HFF-Myc (cell line): ENCODE results near the gene LANCL3.

Experiments
- DNase-seq: peaks from one replicate; pipeline ENCODE4 v3.0.0-alpha.2; 2011; ENCODE audit warnings: low read depth; ENCODE audit errors: extremely low read depth
- H3K4me3 ChIP-seq: replicated peaks from 2 replicates; pipeline ENCODE4 v1.5.1; 2011; ENCODE audit warnings: low read depth, mild to moderate bottlenecking, control low read depth, low read length
- TF ChIP-seq, protein P1 (sequence below): IDR thresholded peaks from 2 replicates; pipeline ENCODE4 v1.5.1; 2012; ENCODE audit warnings: mild to moderate bottlenecking, low read depth, low read length, control low read depth; ENCODE audit errors: missing control alignments

The LANCL3 gene

DNA sequence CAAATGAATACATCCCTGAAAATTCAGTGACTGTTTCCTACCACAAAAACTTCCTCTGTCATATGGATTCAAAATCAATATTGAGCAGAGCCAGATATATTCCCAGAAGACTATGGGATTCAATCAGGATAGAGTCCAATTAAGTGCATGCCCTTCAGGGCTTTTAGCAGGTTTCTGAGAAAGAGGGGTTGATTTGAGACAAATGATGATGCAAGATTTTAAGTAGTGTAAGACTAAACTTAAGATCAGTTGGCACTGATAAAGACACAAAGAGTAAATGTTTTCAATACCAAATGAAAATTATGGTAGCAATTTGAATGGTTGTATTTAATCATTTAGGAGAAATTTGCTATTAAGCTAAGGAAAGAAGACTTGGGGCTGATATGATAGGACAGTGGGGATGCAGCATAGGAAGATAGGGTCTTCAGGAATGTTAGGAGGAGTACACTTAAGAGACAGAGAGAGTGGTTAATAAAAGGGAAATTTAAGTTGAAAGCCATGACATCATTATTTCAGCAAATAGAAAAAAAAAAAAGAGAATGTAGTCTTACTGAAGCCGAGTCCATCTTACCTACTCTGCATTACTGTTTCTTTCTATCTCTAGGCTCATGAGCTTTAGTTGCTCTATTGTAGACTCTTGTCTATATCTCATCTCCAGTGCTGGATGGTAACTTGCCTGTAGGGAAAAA, 82.1 kb downstream of the LANCL3 start:
- H3K4me3 ChIP-seq = no peak overlapping the region
- DNase-seq = no peak
- TF ChIP-seq, protein P1, sequence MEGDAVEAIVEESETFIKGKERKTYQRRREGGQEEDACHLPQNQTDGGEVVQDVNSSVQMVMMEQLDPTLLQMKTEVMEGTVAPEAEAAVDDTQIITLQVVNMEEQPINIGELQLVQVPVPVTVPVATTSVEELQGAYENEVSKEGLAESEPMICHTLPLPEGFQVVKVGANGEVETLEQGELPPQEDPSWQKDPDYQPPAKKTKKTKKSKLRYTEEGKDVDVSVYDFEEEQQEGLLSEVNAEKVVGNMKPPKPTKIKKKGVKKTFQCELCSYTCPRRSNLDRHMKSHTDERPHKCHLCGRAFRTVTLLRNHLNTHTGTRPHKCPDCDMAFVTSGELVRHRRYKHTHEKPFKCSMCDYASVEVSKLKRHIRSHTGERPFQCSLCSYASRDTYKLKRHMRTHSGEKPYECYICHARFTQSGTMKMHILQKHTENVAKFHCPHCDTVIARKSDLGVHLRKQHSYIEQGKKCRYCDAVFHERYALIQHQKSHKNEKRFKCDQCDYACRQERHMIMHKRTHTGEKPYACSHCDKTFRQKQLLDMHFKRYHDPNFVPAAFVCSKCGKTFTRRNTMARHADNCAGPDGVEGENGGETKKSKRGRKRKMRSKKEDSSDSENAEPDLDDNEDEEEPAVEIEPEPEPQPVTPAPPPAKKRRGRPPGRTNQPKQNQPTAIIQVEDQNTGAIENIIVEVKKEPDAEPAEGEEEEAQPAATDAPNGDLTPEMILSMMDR = no peak

DNA sequence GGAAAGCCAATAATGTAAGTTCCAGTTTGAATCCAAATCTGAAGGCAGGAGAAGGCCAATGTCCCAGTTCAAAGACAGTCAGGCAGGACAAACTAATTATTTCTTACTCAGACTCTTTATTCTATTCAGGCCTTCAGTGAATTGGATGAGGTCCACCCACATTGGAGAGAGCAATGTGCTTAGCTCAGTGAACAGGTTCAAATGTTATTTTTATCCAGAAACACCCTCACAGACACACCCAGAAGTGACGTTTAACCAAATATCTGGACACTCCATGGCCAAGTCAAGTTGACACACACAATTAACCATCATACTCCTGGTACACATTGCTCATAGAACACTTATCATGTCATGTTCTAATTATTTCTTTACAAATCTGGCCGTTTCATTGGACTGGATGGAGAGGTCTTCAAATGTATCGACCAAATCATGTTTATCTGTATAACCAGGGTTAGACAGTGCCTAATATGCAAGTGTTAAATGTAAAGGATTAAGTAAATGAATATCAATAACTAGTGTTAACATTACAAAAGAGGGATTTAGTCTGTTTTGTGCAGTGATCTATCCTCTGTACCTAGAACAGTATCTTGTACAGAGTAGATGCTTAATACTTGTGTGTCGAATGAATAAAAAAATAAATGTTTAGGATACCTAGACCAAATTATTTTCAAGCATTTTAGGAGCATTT, 87.0 kb downstream of the LANCL3 start:
- H3K4me3 ChIP-seq = no peak overlapping the region
- TF ChIP-seq, protein P1 = no peak
- DNase-seq = no peak

DNA sequence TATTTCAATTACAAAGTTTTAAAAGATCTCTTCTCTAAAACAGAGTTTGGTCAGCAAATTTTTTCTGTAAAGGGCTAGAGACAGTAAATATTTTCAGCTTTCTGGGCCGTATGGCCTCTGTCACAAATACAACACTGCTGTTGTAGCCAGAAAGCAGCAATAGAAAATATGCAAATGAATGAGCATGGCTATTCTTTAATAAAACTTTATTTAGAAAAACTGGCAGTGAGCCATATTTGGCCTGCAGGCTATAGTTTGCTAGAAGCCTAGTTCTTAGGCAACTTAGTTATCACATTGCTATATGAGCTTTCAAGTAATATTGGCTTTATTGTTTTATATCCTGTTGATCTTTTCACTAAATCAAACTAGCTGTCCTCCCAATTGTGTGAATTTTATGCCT, 87.6 kb downstream of the LANCL3 start:
- TF ChIP-seq, protein P1 = no peak
- no peak for DNase-seq
- no peak overlapping the region for H3K4me3 ChIP-seq

DNA sequence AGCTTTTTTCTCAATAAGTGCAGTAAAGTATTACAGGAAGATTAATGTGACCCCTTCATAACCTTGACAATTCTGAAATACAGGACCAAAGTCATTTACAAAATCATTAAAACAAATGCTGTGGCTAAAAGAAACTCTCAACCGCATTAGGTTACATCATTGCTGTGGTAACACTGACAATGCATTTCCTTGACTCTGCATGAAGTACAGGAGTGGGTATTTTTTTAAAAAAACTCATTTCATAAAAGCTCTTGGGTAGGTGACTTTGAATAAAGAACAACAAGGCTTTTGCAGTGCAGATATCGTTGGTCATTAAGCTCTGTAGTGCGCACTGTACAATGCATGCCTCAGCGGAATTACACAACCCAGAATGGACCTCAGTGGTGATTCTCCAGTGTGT, 90.7 kb downstream of the LANCL3 start:
- H3K4me3 ChIP-seq = no peak overlapping the region
- DNase-seq = no peak
- TF ChIP-seq, protein P1 = no peak

DNA sequence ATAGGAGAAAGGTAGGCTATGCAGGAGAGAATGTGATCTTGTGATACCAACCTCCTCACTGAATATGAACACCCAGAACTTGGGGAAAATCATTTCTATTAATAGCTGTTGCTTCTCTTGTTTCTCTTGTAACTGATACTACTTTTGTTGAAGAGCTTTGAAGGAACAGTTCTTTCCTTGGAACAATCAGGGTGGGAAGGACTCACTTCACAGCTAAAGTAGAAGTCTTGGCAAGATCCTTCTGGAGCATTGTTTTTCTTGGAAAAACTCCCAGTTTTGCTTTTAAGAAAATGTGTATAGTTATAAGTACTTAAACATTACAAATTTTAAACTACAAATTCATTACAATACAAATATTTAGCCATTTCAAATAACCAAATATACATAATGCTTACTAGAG, 95.1 kb downstream of the LANCL3 start:
- DNase-seq = no peak

DNA sequence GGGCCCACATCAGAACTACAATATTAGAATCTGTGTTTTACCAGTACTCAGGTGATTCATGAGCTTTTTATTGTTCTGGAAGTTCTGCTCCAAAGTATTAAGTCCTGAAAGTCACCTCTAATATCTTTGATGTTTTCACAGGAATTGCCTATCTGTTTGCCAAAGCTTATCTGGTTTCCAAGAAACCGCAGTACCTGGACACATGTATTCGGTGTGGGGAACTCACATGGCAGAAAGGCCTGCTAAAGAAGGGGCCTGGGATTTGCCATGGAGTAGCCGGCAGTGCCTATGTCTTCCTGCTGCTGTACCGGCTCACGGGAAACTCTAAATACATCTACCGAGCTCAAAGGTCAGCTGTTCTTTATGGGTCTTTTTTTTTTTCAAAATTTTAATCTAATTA, 95.7 kb downstream of the LANCL3 start:
- TF ChIP-seq, protein P1 = no peak
- no peak overlapping the region for H3K4me3 ChIP-seq
- DNase-seq = no peak

More for the DNA sequence above, 95.1 kb downstream of the LANCL3 start:
- TF ChIP-seq, protein P1 = no peak
- no peak overlapping the region for H3K4me3 ChIP-seq

DNA sequence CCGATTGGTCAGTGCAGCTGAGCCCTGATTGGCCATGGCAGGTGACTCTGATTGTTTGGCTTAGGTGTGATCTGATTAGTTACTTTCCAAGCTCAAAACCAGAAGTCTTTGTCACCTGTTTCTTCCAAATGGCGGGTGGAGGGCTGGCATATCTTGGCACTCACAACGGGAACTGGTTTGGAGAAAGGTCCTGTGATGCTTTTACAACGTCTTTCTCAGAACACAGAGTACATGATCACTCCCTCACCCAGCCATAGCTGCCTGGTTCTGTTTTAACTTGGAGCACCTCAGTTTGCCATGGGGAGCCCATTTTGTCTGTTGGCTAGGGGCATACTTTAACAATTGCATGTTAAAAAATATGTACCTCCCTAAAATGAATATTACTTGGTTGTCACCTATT, 101.1 kb downstream of the LANCL3 start:
- no peak overlapping the region for H3K4me3 ChIP-seq
- DNase-seq = no peak
- TF ChIP-seq, protein P1 = no peak
